PC-3 (cell line): ENCODE results near the gene RTKN.
"Not testable (repeated sequence)": the region's sequence is repeated elsewhere in the genome, so short reads cannot be mapped to it uniquely, and the experiment has no call there.

ENCODE experiments used
- CTCF ChIP-seq: fragments of 300-600 bp; sonication (generic); conservative IDR thresholded peaks from 2 replicates; pipeline ENCODE4 v1.5.1; 2017; ENCODE audit warnings: antibody characterized with exemption, low read depth, mild to moderate bottlenecking, low read length
- EZH2phosphoT487 ChIP-seq: fragments of 300-600 bp; sonication (generic); IDR thresholded peaks from 2 replicates; pipeline ENCODE4 v1.6.1; 2018; ENCODE audit warnings: mild to moderate bottlenecking, antibody characterized with exemption, low read length, borderline replicate concordance

GRCh38 chr2:74483675-74484164 is 42.0 kb upstream of the RTKN start:
- TF ChIP-seq CTCF, EZH2phosphoT487: not testable (repeated sequence)
